ENCODE results near the gene USP6NL. TPM values are rescaled to one million over a fixed set of nuclear protein-coding genes. Genes with fewer than 3 reads are reported as not detected.

Gene USP6NL
- total RNA-seq, 1 donor from 2014 or later: 64.5 TPM

- no peak for ATAC-seq (ENCODE audit: low read depth)
- ChIA-PET CTCF (interaction anchor here (0.9 to 3.8 kb wide), 3 partner anchors 15 to 58 kb away, joined by 3 to 12 read pairs (median 3); no protein-coding TSS in a partner anchor), POLR2A (interaction anchor here (1.0 kb wide), 1 partner anchor 15 kb away, joined by 7 read pairs; no protein-coding TSS in a partner anchor)
- no peak for DNase-seq
- peaks cover 73% of the 10 kb centered on the region for H3K4me1 Mint-ChIP-seq
- intact Hi-C loops (cut with micrococcal nuclease): loop anchor here (2.0 kb wide), 1 partner anchor 31 kb away; no protein-coding TSS in a partner anchor
- H3K4me3 Mint-ChIP-seq: no peak overlapping the region
- peaks cover 29% of the 10 kb centered on the region for H3K36me3 Mint-ChIP-seq (ENCODE audit: low read depth)
- TF ChIP-seq CTCF (IDR thresholded peaks at IDR 0.05): no peak
- no peak overlapping the region for H3K27ac Mint-ChIP-seq
- H3K9me3 Mint-ChIP-seq: no peaks in the 10 kb centered on the region
- no peaks in the 10 kb centered on the region for H3K27me3 Mint-ChIP-seq
Observed at GRCh38 chr10:11593612-11594011, 17.8 kb downstream of the USP6NL start.

- ChIA-PET CTCF (interaction anchor here (1.7 kb wide), 1 partner anchor 135 kb away, joined by 7 read pairs; no protein-coding TSS in a partner anchor), POLR2A (interaction anchor here (0.6 to 1.5 kb wide), 3 partner anchors 11 to 71 kb away, joined by 3 to 5 read pairs (median 4); no protein-coding TSS in a partner anchor)
- peaks cover 72% of the 10 kb centered on the region for H3K4me1 Mint-ChIP-seq
- TF ChIP-seq CTCF (IDR thresholded peaks at IDR 0.05): no peak
- peaks cover 2% of the 10 kb centered on the region for H3K9me3 Mint-ChIP-seq
- no peak overlapping the region for H3K4me3 Mint-ChIP-seq
- H3K27ac Mint-ChIP-seq: peak overlapping the region; percentile 16
- no peaks in the 10 kb centered on the region for H3K27me3 Mint-ChIP-seq
- ATAC-seq (ENCODE audit: low read depth) (no peak), DNase-seq (no peak)
- intact Hi-C loops (cut with micrococcal nuclease): no loop called here
- H3K36me3 Mint-ChIP-seq (ENCODE audit: low read depth): peaks cover 26% of the 10 kb centered on the region
Observed at GRCh38 chr10:11589738-11590137, 21.7 kb downstream of the USP6NL start.

- H3K27me3 Mint-ChIP-seq: no peaks in the 10 kb centered on the region
- CTCF ChIA-PET: interaction anchor here (0.7 to 1.7 kb wide), 4 partner anchors 11 to 165 kb away, joined by 3 to 7 read pairs (median 4); no protein-coding TSS in a partner anchor
- H3K27ac Mint-ChIP-seq: no peak overlapping the region
- intact Hi-C loops (cut with micrococcal nuclease): no loop called here
- ATAC-seq (ENCODE audit: low read depth) (peak; percentile 10), DNase-seq (no peak)
- peaks cover 72% of the 10 kb centered on the region for H3K4me1 Mint-ChIP-seq
- H3K4me3 Mint-ChIP-seq: no peak overlapping the region
- TF ChIP-seq CTCF (IDR thresholded peaks at IDR 0.05): no peak
- peaks cover 2% of the 10 kb centered on the region for H3K9me3 Mint-ChIP-seq
- POLR2A ChIA-PET: interaction anchor here (0.6 to 1.5 kb wide), 7 partner anchors 10 to 97 kb away, joined by 3 to 5 read pairs (median 3); partner anchors contain the start of gene USP6NL
- peaks cover 27% of the 10 kb centered on the region for H3K36me3 Mint-ChIP-seq (ENCODE audit: low read depth)
Observed at GRCh38 chr10:11588873-11589574, 22.4 kb downstream of the USP6NL start.

- ChIA-PET POLR2A (interaction anchor here (1.0 to 1.3 kb wide), 2 partner anchors 9 to 15 kb away, joined by 3 to 5 read pairs; no protein-coding TSS in a partner anchor), CTCF (interaction anchor here (1.0 kb wide), 1 partner anchor 33 kb away, joined by 3 read pairs; no protein-coding TSS in a partner anchor)
- Mint-ChIP-seq H3K27me3 (no peaks in the 10 kb centered on the region), H3K27ac (peak overlapping the region; percentile 36), H3K36me3 (ENCODE audit: low read depth) (peaks cover 22% of the 10 kb centered on the region), H3K4me3 (no peak overlapping the region), H3K9me3 (peaks cover 2% of the 10 kb centered on the region), H3K4me1 (peaks cover 71% of the 10 kb centered on the region)
- no peak for TF ChIP-seq CTCF (IDR thresholded peaks at IDR 0.05)
- DNase-seq: no peak
- no peak for ATAC-seq (ENCODE audit: low read depth)
- intact Hi-C loops (cut with micrococcal nuclease): no loop called here
Observed at GRCh38 chr10:11587722-11588259, 23.7 kb downstream of the USP6NL start.

GRCh38 chr10:11586170-11586569 is 25.3 kb downstream of the USP6NL start:
- DNase-seq (no peak), ATAC-seq (ENCODE audit: low read depth) (no peak)
- ChIA-PET CTCF (no interaction called here), POLR2A (interaction anchor here (0.7 kb wide), 1 partner anchor 89 kb away, joined by 12 read pairs; no protein-coding TSS in a partner anchor)
- no peak for TF ChIP-seq CTCF (IDR thresholded peaks at IDR 0.05)
- H3K4me3 Mint-ChIP-seq: no peak overlapping the region
- intact Hi-C loops (cut with micrococcal nuclease): loop anchor here (1.0 kb wide), 1 partner anchor 17 kb away; no protein-coding TSS in a partner anchor
- peak overlapping the region; percentile 59 for H3K27ac Mint-ChIP-seq
- H3K36me3 Mint-ChIP-seq (ENCODE audit: low read depth): peaks cover 25% of the 10 kb centered on the region
- H3K27me3 Mint-ChIP-seq: no peaks in the 10 kb centered on the region
- H3K4me1 Mint-ChIP-seq: peaks cover 71% of the 10 kb centered on the region
- H3K9me3 Mint-ChIP-seq: peaks cover 2% of the 10 kb centered on the region

All from activated B cell treated with CpG ODN at 0.5 μM for 24 hours (primary cell).